ENCODE results near the gene EIF2S3. TPM values are rescaled to one million over a fixed set of nuclear protein-coding genes. Genes with fewer than 3 reads are reported as not detected.

Gene EIF2S3
- polyA plus RNA-seq, 3 donors = 87.1 to 157 (median 87.2) TPM

- Mint-ChIP-seq H3K4me3 (peak overlapping the region; percentile 80 to 88), H3K27ac (peak overlapping the region; percentile 92 to 97 (median 96)), H3K9me3 (peaks cover 0 to 33% (median 3%) of the 10 kb centered on the region in 7 donors), H3K36me3 (peaks cover 0 to 5% of the 10 kb centered on the region in 2 donors), H3K27me3 (ENCODE audit: low read depth in 3 of 3) (peaks cover 0 to 56% (median 0%) of the 10 kb centered on the region in 3 donors), H3K4me1 (peaks cover 16% of the 10 kb centered on the region)
- Histone ChIP-seq H3K79me2 (ENCODE audit: insufficient read depth, low read length) (peaks cover 41% of the 10 kb centered on the region), H3K27ac (ENCODE audit: low read depth in 1 of 2, low read length in 2 of 2) (peak overlapping the region; percentile 90 to 92), H2AFZ (ENCODE audit: insufficient read depth, low read depth, low read length, poor library complexity, severe bottlenecking) (peak overlapping the region; percentile 69), H3K4me3 (replicated peaks in 1 of 3; ENCODE audit: low read depth in 2 of 3, low read length in 3 of 3) (peak overlapping the region; percentile 70 to 79 (median 70)), H3K27me3 (ENCODE audit: control insufficient read depth in 2 of 2, insufficient read depth in 2 of 2, low read length in 2 of 2) (peaks cover 0 to 36% of the 10 kb centered on the region in 2 donors), H3K36me3 (replicated peaks in 1 of 2; ENCODE audit: control insufficient read depth in 1 of 2, insufficient read depth in 2 of 2, low read length in 2 of 2) (no peaks in the 10 kb centered on the region), H3K4me2 (replicated peaks; ENCODE audit: extremely low read depth, low read length, poor library complexity, severe bottlenecking) (peak overlapping the region; percentile 73), H4K20me1 (ENCODE audit: insufficient read depth, low read length) (peaks cover 13% of the 10 kb centered on the region), H3K9me3 (replicated peaks in 1 of 2; ENCODE audit: control insufficient read depth in 1 of 2, insufficient read depth in 1 of 2, low read length in 2 of 2) (peaks cover 0 to 13% of the 10 kb centered on the region in 2 donors), H3K9ac (ENCODE audit: insufficient read depth, low read length, poor library complexity, severe bottlenecking) (peak overlapping the region; percentile 84), H3K4me1 (ENCODE audit: control insufficient read depth in 1 of 2, insufficient read depth in 2 of 2, low read length in 2 of 2) (no peaks in the 10 kb centered on the region)
- no peak for TF ChIP-seq CTCF (IDR thresholded peaks at IDR 0.05)
- intact Hi-C loops (cut with micrococcal nuclease) = loop anchor here (2.0 to 10.0 kb wide), 3 partner anchors 29 to 121 kb away; partner anchors contain the start of genes CXorf58 (in 2 of the 2), APOO (in 1 of the 2) and EIF2S3 (in 1 of the 2)
- DNase-seq = peak; percentile 50 to 83 (median 52)
- under 1% methylated on average over 28 of the region's 46 CpGs for WGBS (ENCODE audit: insufficient coverage)
These were observed 28.9 kb upstream of the EIF2S3 start for GRCh38 chrX:24025741-24026403.

GRCh38 chrX:24026432-24026831, 28.3 kb upstream of the EIF2S3 start:
- H3K27me3 ChIP-seq (ENCODE audit: control insufficient read depth in 2 of 2, insufficient read depth in 2 of 2, low read length in 2 of 2) = peaks cover 0 to 34% of the 10 kb centered on the region in 2 donors
- Mint-ChIP-seq H3K4me3 (peak overlapping the region; percentile 80 to 88), H3K36me3 (peaks cover 0 to 5% of the 10 kb centered on the region in 2 donors), H3K27me3 (ENCODE audit: low read depth in 3 of 3) (peaks cover 0 to 53% (median 0%) of the 10 kb centered on the region in 3 donors), H3K9me3 (peaks cover 0 to 35% (median 3%) of the 10 kb centered on the region in 7 donors), H3K27ac (peak overlapping the region; percentile 65 to 97 (median 93)), H3K4me1 (peaks cover 10% of the 10 kb centered on the region)
- no peaks in the 10 kb centered on the region for H3K36me3 ChIP-seq (replicated peaks in 1 of 2; ENCODE audit: control insufficient read depth in 1 of 2, insufficient read depth in 2 of 2, low read length in 2 of 2)
- peak overlapping the region; percentile 73 for H3K4me2 ChIP-seq (replicated peaks; ENCODE audit: extremely low read depth, low read length, poor library complexity, severe bottlenecking)
- peaks cover 13% of the 10 kb centered on the region for H4K20me1 ChIP-seq (ENCODE audit: insufficient read depth, low read length)
- peaks cover 0 to 13% of the 10 kb centered on the region in 2 donors for H3K9me3 ChIP-seq (replicated peaks in 1 of 2; ENCODE audit: control insufficient read depth in 1 of 2, insufficient read depth in 1 of 2, low read length in 2 of 2)
- no peaks in the 10 kb centered on the region for H3K4me1 ChIP-seq (ENCODE audit: control insufficient read depth in 1 of 2, insufficient read depth in 2 of 2, low read length in 2 of 2)
- peak overlapping the region; percentile 84 for H3K9ac ChIP-seq (ENCODE audit: insufficient read depth, low read length, poor library complexity, severe bottlenecking)
- no peak for TF ChIP-seq CTCF (IDR thresholded peaks at IDR 0.05)
- DNase-seq = peak in 2 of 3 donors; percentile 0 to 5
- H3K27ac ChIP-seq (ENCODE audit: low read depth in 1 of 2, low read length in 2 of 2) = peak overlapping the region in 1 of 2 donors; percentile 90
- peak overlapping the region; percentile 39 for H2AFZ ChIP-seq (ENCODE audit: insufficient read depth, low read depth, low read length, poor library complexity, severe bottlenecking)
- peaks cover 35% of the 10 kb centered on the region for H3K79me2 ChIP-seq (ENCODE audit: insufficient read depth, low read length)
- WGBS (ENCODE audit: insufficient coverage) = no CpG with 5 or more reads among the region's 13 CpGs
- intact Hi-C loops (cut with micrococcal nuclease) = loop anchor here in 1 of 2 donors (10.0 kb wide), 1 partner anchor 122 kb away; the partner anchor contains the start of genes APOO and CXorf58
- H3K4me3 ChIP-seq (replicated peaks in 1 of 3; ENCODE audit: low read depth in 2 of 3, low read length in 3 of 3) = peak overlapping the region; percentile 70 to 79 (median 70)
